HG03280 (cell line): ENCODE data around the gene KLHL26.
A peak's percentile ranks its signal among the peaks of the same experiment; 100 is the strongest.
"Not testable (repeated sequence)": the region's sequence is repeated elsewhere in the genome, so short reads cannot be mapped to it uniquely, and the experiment has no call there.

Experiments
- ATAC-seq: cut with Tn5 transposase; IDR thresholded peaks from one replicate; pipeline ENCODE4 v1.9.1; 2021; ENCODE audit warnings: mild to moderate bottlenecking, moderate library complexity; ENCODE audit not compliant: unreplicated experiment

Gene KLHL26

GRCh38 chr19:18636969-18637629 is at the start of gene KLHL26:
Gene KLHL26 (plus strand): TSS chr19:18637028. CDS start chr19:18637055, 27 bp downstream.
- no peak for ATAC-seq

- ATAC-seq: no peak
These were observed 49.3 kb upstream of the KLHL26 start for GRCh38 chr19:18587561-18587960.

- peak; percentile 3 for ATAC-seq
These were observed 48.7 kb upstream of the KLHL26 start for GRCh38 chr19:18587962-18588610.

GRCh38 chr19:18588611-18589379 is 48.0 kb upstream of the KLHL26 start, which contains the start of gene REX1BD:
Gene REX1BD (plus strand): TSS chr19:18588798. CDS start chr19:18588802, 4 bp downstream.
- ATAC-seq: peak; percentile 67

- peak; percentile 31 for ATAC-seq
These were observed 47.2 kb upstream of the KLHL26 start for GRCh38 chr19:18589380-18590272.

- ATAC-seq: no peak
These were observed 46.3 kb upstream of the KLHL26 start for GRCh38 chr19:18590273-18591272.

GRCh38 chr19:18591735-18592385 is 45.0 kb upstream of the KLHL26 start:
- ATAC-seq: no peak

GRCh38 chr19:18592732-18593131 is 44.1 kb upstream of the KLHL26 start:
- ATAC-seq: not testable (repeated sequence)

GRCh38 chr19:18593367-18594095 is 43.3 kb upstream of the KLHL26 start:
- ATAC-seq: no peak

GRCh38 chr19:18594096-18594823 is 42.6 kb upstream of the KLHL26 start:
- no peak for ATAC-seq

GRCh38 chr19:18594824-18595373 is 41.9 kb upstream of the KLHL26 start:
- ATAC-seq: no peak

GRCh38 chr19:18595475-18595874 is 41.4 kb upstream of the KLHL26 start:
- no peak for ATAC-seq

GRCh38 chr19:18596752-18597157 is 40.1 kb upstream of the KLHL26 start:
- no peak for ATAC-seq

GRCh38 chr19:18597809-18598660 is 38.8 kb upstream of the KLHL26 start:
- no peak for ATAC-seq

- ATAC-seq: no peak
These were observed 37.3 kb upstream of the KLHL26 start for GRCh38 chr19:18599485-18599884.

- not testable (repeated sequence) for ATAC-seq
These were observed 36.0 kb upstream of the KLHL26 start for GRCh38 chr19:18600692-18601397.
